SK-N-DZ (cell line): Measurements from ENCODE around the gene KRT32.

Experiments used
- DNase-seq: peaks from one replicate; pipeline ENCODE4 v3.0.0-alpha.2; 2015; ENCODE audit warnings: low spot score

Gene KRT32

DNA sequence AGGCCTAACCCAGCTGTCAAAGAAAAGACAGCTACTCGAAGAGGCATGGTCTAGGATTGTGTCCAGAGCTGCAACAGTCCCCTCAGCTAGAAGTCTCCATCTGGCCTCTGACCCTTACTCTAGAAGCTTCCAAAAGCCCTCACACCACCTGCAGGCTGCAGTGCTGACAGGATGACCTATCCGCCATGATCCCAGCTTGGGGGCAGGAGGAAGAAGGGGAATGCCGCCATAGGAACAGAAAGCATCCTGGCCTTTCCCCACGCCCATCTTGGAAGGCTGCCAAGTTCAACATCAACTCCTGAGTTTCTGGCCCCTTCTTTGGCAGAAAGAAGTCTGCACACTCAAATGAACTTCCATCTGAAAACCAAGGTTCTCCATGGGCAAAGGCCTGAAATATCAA lies 25.6 kb upstream of the KRT32 start:
- DNase-seq, result no peak

DNA sequence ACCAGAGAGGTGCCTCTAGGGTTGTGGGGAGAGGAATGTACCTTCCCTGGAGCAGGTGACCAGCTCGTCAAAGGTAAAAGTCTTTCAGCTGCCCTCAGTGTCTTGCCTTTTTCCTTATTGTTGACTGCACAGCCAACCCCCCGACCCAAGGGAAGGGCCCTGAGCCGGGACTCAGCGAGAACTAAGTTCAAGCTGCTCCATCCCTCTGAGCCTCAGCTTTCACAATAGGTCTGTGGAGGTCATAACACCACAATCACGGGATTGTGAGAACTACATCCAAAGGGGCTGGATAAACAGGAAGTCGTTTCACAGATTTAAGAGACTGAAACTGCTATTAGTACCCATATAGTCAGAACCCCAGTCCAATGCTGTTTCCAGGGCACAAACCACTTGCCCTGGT lies 25.2 kb upstream of the KRT32 start:
- DNase-seq, result no peak

DNA sequence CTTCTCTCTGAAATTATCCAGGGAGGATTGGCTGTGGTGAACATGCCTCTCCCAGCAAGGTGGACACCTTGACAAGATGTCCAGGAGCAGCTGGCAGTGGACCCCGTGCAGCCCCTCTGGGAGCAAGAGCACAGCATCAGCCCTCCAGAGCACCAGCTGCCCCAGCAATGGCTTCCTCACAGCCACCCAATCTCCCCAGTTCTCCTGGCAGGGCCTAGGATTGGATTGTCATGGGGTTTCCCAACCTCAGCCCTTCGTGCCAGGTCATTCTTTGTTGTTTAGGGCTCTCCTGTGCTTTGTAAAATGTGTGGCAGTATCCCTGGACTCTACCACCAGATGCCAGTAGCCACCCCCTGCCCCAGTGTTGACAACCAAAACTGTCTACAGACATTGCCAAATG lies 24.3 kb upstream of the KRT32 start:
- no peak for DNase-seq

DNA sequence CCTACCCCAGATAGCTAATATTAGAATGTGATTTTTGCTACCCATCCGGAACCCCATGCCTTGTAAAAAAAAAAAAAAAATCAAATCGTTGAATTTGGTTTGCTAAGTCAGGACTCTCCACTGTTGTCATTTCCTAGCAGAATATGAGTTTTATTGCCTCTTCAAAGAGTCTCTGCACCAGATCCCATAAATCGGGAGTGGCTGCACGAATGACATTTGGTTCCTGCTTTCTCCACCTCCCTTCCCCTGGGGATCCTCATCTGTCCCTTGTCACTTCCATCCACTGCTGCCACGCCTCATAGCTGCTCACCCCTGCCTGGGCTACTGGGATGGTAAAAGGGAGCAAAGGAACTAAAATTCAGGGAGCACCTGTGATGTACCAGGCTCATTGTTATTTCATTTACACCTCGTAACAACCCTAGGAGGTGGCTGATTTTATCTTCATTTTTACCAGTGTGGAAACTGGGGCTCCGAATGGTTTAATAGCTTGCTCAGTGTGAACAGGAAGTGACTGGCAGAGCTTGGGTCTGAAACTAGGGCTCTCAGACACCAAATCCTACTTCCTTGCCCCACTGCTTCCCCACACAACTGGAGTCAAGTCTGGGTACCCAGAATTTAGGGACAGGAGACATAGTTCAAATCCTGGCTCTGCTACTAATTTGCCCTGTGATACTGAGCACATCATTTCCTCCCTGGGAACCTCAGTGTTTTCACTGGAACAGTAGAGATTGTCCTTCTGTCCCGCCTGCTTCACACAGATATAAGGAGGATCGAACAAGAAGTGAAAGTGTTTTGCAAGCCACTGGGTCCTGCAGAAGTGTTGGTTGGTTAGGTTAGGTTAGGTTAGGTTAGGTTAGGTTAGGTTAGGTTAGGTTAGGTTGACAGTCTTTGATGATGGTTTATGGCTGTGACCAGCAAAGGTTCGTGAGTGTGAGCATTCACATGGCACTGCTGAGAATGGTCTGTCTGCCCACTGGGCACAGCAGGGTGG lies 23.1 kb upstream of the KRT32 start:
- DNase-seq, result no peak

DNA sequence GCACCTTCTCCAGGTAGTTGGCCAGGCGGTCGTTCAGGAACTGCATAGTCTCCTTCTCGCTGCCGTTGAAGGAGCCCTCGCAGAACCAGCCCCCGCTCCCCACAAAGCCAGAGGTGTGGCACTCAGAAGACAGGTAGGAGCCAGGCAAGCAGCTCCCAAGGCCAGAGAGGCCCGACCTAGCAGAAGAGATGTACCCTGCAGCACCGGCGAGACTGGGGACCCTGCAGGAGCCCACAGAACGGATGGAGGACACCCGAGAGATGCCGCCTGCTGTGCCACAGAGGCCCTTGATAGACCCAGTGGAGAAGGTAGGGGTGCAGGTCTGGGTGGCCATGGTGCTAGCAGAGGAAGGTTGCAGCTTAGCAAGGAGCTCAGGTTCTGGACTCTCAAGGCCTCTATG lies 22.3 kb upstream of the KRT32 start, which contains the start of gene KRT36:
KRT36 (minus strand) TSS at position 380 of the 400 bp plus-strand sequence; CDS start at position 334, 46 bp downstream.
- no peak for DNase-seq

DNA sequence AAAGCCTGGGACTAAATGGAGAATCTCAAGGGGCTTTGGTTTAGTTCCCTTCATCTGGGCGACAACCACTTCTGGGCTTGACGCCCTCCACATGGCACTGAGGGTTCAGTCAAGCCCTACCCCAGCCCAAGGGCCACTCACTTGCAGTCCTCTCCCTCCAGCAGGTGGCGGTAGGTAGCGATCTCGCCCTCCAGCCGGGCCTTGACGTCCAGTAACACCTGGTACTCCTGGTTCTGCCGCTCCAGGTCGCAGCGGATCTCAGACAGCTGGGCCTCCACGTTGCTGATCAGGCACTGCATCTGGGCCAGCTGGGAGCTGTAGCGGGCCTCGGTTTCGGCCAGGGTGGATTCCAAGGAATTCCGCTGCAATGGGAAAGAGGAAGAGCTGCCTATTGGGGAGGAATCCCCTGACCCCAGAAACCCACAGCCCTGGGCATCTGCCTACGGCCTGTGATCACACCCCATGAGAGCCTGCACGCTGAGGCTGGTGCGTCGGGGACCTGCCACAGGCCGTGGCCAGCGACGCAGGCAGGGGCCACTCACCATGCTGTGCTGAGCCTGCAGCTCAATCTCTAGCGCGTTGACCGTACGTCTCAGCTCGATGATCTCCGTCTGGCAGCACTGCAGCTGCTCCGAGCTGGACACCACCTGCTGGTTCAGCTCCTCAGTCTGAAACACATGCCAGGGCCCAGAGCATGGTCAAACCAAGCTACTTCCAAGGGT lies 19.8 kb upstream of the KRT32 start:
- DNase-seq, result no peak

DNA sequence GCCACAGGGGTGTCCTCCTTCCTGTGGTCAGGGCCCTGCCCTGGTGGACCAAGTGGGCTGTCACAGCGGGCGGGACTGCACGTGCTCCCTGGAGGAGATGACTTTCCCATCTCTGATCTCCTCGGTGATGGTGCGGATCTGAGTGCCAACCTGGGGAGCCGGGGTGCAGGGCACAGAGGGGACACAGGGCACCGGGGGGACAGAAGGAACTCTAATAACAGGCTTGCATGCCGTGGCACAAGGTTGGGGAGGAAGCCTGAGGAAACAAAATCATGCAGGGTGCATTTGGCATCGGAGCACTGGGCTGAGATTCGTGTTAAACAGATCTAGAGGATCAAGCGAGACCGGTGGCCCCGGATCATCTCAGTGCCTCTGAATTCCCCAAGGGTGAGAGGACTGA lies 19.1 kb upstream of the KRT32 start:
- no peak for DNase-seq

DNA sequence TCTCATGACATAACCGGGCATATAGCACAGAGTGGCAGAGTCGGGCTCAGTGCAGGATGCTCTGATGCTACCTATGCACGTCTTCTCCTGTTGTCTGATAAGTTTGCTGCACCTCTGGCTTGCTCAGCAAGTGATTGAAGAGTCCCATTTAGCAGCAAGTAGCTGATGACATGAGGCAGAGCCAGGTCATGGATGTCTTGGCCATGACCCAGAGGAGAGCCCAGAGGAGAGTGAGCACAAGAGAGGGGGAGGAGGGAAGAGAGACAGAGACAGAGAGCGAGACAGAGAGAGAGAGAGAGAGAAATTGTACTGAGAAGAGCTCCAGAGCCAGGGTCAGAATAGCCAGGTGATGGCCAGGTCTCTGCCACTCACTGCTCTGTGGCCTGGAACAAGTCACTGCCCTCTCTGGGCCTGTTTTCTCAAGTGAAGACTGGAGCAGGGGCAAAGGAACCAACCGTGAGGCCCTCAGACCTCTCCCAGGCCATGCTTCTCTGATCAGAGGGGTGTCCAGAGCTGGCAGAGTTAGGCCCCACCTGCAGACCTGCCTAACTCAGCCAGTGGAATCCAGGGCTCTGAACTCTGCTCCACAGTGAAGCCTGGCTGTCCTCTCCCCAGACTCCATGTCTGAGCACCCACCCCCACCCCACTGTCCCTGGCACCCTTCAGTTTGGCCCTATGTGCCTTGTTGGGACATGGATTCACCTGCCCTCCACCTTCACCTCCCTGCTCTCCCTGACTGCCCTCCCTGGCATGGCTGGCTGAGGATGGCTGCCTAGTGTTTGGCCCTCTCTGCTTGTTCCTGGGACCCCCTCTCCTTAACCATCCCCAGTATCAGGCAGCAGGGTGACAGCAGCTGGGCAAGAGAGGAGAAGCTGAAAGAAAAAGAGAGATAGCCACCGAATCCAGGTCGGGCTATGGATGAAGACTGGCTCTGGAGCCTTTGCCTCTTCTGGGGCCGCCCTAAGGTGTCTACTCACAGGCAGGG lies 18.0 kb upstream of the KRT32 start:
- no peak for DNase-seq

DNA sequence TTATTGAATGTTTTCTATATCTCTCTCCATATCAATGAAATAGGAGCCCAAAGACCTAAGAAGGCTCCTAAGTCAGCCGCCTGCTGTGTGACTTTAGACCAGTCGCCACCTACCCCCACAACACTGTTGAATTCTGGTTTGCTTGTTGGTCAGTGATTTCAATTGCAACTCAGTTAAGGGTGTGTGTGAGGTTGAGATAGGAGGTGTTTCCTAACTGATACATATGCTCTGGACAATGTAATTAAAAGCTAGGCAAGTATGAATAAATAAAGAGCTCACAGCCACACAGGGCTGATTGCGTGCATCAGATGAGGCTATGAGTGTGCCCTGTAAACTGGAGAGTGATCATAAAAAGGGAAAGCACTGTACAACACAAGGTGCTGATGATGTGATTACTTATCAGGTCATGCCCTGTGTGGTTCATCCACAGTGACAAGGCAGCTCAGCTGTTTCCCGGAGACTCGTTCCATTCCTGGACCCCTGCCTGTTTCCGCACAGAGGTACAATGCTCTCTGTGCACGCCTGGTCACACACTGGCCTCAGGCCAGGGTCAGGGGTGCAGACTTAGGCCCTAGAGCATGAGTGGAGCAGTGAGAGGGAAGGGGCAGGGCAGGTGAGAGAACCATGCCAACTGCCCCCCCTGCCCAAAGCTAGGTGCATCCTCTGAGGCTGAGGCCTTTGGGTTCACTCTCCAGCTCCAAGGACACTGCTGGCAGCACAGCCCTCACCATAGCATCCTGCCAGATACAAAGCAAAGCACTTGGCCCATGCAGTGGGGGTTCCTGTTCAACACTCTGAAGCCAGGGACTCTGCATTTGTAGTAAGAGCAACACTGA lies 17.0 kb upstream of the KRT32 start:
- DNase-seq, result no peak

DNA sequence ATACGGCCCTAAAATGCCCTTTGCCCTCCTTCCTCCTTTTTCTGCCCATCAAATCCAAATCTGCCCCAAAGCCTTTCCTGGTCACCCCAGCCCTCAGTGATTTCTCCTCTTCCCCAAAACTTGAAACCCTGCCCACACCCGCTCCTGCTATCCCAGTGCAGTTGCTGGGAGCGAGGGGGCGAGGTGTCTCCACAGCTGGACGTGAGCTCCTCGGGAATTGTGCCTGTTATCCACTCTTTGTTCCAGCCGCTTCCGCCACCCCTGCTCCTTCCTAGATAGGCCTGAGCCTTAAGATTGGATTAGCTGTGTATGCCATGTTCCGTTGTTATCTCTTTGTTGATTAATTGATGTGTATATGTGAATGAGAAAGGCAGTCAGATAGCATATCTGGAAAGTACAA lies 16.3 kb upstream of the KRT32 start:
- no peak for DNase-seq

DNA sequence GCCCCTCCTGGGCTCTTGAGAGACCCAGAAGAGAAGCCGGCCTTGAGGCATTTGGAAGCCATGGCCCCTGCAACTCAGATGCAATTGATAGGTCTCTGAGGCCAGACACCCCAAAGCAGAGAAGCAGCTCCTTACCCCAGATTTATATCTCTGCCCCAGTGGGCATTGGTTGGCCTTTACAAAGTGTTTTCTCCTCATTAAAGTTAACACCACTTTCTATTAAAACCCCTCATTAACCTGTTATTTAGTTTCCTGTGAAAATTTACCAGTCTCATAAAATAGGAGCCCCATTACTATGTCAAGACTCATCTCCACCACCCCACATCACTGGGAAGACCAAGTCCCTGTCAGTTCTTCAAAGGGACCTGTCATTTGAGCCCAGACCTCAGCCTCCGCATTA lies 13.8 kb upstream of the KRT32 start, which contains the start of gene KRT35:
KRT35 (minus strand) TSS at position 116 of the 400 bp plus-strand sequence; CDS start at position 62, 54 bp downstream.
- DNase-seq, result no peak

DNA sequence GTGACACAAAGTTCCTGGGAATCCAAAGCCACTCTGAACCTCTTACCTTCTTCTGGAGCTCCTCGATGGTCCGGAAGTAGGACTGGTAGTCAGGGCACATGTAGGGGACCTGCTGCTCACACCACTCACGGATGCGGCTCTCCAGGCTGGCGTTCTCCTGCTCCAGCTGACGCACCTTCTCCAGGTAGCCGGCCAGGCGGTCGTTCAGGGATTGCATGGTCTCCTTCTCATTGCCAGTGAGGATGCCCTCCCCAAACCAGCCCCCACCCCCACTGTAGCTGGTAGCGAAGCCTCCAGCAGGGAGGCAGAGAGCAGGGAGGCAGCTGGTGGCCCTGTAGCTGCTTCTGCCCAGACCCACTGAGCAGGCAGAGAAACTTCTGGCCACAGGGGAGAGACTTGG lies 13.4 kb upstream of the KRT32 start:
- DNase-seq, result no peak

DNA sequence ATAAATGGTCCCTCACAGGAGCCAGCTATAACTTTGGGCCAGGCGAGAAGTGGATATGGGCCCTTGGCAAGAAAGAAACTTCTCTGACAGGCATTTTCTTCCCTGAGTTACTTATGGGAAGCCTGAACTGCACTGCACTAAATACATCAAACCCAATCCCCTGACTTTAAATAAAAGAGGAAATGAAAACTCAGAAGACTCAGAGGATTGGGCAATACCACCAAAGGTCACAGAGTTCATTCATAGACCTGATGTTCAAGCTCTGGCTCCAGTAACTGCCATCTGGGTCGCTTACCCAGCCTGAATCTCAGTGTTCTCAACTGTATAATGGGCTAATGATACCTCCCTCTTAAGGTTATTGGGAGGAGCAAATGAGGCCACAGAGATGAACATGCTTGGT lies 12.9 kb upstream of the KRT32 start:
- no peak for DNase-seq

DNA sequence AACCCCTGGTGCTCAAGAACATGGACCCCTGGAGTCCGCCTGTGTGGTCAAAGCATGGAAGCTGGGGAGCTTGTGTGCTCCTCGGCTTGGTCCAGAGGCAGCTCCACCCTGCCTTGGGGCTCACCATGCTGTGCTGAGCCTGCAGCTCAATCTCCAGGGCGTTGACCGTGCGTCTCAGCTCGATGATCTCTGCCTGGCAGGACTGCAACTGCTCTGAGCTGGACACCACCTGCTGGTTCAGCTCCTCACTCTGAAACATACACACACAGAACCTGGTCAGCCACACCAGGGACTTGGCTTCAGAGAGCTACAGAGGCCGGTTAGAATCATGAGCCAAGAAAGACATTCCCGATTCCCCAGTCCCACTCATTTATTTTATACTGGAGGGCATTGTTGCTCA lies 11.1 kb upstream of the KRT32 start:
- DNase-seq, result no peak

DNA sequence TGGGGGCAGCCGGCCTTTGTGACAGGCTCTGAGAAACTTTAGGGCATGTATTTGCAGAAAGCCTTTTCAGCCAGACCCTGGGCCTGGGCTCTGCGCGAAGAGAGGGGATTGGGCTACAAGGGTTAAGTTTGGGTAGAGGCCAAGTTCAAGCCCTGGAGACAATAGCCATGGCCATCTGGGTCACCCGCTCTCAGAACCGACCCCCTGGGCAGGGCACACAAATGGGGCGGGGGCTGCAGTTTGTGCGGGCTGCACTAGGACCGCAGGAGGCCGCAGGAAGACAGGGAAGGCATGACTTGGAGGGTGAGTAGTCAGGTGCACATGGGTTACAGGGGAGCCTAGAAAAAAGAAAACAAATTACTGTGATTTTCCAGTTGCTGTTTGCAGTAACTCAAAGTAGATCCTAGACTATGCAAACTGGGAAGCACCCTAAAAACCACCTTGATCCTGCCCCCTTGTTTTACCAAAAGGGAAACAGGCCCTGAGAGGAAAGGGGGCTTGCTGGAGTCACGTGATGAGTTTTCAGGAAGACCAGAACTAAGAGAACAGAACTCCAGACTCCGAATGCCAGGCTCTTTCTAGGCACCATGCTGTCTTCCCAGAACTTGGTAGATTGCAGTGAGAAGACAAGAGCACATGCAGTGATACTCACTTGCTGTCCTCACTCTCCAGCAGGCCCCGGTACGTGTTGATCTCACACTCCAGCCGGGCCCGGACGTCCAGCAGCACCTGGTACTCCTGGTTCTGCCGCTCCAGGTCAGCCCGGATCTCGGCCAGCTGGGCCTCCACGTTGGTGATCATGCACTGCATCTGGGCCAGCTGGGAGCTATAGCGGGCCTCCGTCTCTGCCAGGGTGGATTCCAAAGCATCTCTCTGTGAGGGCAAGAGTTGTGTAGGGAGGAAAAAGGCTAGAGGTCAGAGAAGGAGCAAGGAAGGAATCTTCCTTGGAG lies 10.0 kb upstream of the KRT32 start:
- DNase-seq, result no peak

DNA sequence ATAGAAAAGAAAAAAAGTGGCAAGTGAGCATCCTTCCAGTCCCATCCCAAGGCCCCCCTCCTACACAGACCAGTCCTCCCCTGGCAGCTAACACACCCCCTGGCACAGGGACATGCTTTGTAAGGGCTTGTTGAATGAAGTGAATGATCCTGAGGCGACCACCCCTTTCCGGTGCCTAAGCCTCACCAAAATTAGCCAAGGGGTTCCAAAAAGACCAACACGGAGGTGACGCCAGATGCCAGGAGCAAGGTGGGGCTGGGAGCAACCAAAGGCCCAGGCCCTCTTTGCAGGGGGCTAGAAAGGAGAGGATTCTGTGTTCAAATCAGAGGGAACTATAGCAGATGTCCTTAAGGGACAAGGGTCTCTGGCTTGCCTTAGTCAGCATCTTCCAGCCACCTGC lies 8.2 kb upstream of the KRT32 start:
- no peak for DNase-seq

DNA sequence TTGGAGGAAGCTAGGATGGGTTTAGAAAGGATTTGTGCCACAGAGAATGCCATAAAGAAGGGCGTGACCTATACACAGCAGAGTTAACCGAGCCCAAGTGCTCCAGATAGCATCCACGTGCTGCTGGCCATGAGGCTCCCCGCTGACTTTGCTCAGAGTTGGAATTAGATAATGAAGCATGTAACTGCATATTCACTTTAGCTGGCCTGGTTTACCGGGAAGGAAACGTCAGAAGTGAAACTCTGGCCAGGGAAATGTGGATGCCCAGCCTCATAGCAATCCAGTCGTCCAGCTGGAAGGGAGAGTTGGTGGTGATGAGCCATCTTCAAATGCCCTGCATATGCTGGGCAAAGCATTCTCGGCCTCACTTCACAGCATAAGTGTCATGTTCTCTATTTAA lies 7.7 kb upstream of the KRT32 start:
- DNase-seq, result no peak

DNA sequence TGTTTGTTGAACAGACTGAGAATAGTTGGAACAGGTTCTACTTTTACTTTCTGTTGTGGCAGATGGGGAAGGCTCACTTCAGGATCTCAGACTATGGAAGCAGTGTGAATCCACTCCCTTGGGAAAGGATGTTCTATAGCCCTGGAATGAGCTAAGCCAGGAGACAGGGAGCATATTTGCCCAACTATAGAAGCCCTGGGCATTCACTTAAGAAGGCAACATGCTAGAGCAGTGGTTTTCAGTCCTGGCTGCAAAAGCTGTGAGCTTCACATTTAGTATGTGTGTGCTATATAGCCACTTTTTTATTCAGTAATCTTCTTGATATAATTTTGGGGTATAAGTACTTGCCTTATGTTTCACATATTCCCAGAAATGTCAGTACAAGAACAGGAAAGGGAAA lies 1.2 kb upstream of the KRT32 start:
- DNase-seq, result no peak

DNA sequence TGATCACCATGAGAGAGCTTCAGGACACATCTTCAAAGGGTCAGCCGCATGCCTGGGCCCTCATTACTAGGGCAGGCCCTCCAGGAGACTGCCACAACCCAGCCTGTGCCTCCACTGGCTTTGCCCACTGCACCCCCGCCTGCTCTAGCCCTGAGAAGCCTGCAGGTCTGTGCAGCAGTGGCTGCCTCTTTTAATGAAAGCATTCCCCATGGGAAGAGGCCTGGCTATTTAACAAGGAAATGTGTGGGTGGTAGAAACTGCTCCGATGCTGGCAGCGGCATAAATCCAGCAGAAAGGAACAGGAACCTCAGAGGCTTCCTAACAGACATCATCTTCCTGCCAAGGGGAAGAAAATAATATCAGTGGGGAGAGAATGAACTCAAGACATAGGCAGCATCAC lies 375 bp upstream of the KRT32 start:
- DNase-seq, result no peak
